AG04450 (cell line): ENCODE measurements around the gene SORT1. TPM values are rescaled to one million over a fixed set of nuclear protein-coding genes. Genes with fewer than 3 reads are reported as not detected.

Experiments used
- CTCF ChIA-PET: fragments of 300-600, 350-600 bp; formaldehyde crosslinking; extraction: SDS; loops from one replicate; lab custom pipeline; 2022; ENCODE audit warnings: antibody characterized with exemption, inconsistent platforms; lab: Charles Lee
- POLR2A ChIA-PET: fragments of 350-600 bp; formaldehyde crosslinking; extraction: SDS; loops from one replicate; lab custom pipeline; 2021; ENCODE audit warnings: antibody characterized with exemption, inconsistent platforms; lab: Yijun Ruan, JAX
- DNase-seq: peaks from one replicate; pipeline ENCODE4 v3.0.0-alpha.2; 2011; ENCODE audit warnings: low read depth, low spot score
- H3K27ac ChIP-seq: one replicate; pipeline ENCODE4 v1.5.1; 2012; ENCODE audit warnings: low read depth, low read length, control low read depth
- H3K27me3 ChIP-seq: one replicate; pipeline ENCODE4 v1.6.0; 2012; ENCODE audit warnings: low read length; ENCODE audit not compliant: control insufficient read depth, insufficient read depth
- H3K4me3 ChIP-seq: 2 replicates; pipeline ENCODE4 v1.5.1; 2011; ENCODE audit warnings: mild to moderate bottlenecking, low read depth, low read length, control low read depth
- H3K9me3 ChIP-seq: 2 replicates; pipeline ENCODE4 v1.5.1; 2012; ENCODE audit warnings: low read length; ENCODE audit not compliant: control insufficient read depth, insufficient read depth
- polyA plus RNA-seq: library from polyadenylated mRNA; depleted of rRNA; stranded (reverse); fragments of >200 nt; gene quantifications from 2 replicates; pipeline ENCODE4 v1.2.3, GENCODE V29; 2011; rRNA removed
- TF ChIP-seq, protein P1 (sequence below): IDR thresholded peaks from 2 replicates; pipeline ENCODE4 v1.5.1; 2011; ENCODE audit warnings: low read depth, low read length, control low read depth, inconsistent platforms

Gene SORT1
- polyA plus RNA-seq, 1 experiment, result 42.8 TPM

DNA sequence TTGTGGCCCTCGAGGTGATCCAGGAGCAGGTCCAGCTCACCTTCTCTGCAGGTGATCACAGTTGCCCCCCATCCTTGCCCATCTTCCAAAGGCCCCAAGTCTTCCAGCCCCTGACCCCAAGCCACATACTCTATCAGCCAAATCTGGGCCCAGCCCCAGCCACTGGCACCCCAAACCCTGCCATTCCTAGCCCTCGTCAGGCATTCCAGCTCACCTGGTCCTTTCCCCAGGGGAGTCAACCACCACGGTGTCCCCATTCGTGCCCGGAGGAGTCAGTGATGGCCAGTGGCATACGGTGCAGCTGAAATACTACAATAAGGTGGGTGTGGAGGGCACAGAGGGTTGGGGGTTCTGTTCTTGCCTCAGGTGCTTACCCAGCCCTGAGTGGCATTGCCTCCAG, 136.1 kb downstream of the SORT1 start:
- TF ChIP-seq, protein P1, sequence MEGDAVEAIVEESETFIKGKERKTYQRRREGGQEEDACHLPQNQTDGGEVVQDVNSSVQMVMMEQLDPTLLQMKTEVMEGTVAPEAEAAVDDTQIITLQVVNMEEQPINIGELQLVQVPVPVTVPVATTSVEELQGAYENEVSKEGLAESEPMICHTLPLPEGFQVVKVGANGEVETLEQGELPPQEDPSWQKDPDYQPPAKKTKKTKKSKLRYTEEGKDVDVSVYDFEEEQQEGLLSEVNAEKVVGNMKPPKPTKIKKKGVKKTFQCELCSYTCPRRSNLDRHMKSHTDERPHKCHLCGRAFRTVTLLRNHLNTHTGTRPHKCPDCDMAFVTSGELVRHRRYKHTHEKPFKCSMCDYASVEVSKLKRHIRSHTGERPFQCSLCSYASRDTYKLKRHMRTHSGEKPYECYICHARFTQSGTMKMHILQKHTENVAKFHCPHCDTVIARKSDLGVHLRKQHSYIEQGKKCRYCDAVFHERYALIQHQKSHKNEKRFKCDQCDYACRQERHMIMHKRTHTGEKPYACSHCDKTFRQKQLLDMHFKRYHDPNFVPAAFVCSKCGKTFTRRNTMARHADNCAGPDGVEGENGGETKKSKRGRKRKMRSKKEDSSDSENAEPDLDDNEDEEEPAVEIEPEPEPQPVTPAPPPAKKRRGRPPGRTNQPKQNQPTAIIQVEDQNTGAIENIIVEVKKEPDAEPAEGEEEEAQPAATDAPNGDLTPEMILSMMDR, result no peak
- Histone ChIP-seq H3K27ac (no peak overlapping the region), H3K4me3 (no peak overlapping the region), H3K9me3 (no peaks in the 10 kb centered on the region; the same call in 1 of the 2 replicates), H3K27me3 (no peaks in the 10 kb centered on the region)
- POLR2A ChIA-PET, result no interaction called here
- CTCF ChIA-PET, result interaction anchor here (0.6 kb wide), 1 partner anchor 160 kb away, joined by 3 read pairs; no protein-coding TSS in a partner anchor
- no peak for DNase-seq

DNA sequence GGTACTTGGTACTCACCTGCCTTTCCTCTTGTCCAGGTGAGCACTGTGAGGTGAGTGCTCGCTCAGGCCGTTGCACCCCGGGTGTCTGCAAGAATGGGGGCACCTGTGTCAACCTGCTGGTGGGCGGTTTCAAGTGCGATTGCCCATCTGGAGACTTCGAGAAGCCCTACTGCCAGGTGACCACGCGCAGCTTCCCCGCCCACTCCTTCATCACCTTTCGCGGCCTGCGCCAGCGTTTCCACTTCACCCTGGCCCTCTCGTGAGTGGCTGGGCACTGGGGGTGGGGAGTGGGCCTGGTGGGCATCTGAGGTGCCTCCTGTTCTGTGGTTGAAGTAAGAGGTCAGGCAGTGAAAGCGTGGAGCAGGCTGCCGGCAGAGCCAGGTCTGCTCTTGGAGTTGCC, 136.7 kb downstream of the SORT1 start:
- CTCF ChIA-PET, result interaction anchor here (0.6 kb wide), 1 partner anchor 160 kb away, joined by 3 read pairs; no protein-coding TSS in a partner anchor
- Histone ChIP-seq H3K27ac (no peak overlapping the region), H3K9me3 (no peaks in the 10 kb centered on the region; the same call in 1 of the 2 replicates), H3K4me3 (no peak overlapping the region), H3K27me3 (no peaks in the 10 kb centered on the region)
- POLR2A ChIA-PET, result no interaction called here
- DNase-seq, result no peak
- TF ChIP-seq, protein P1, result no peak

DNA sequence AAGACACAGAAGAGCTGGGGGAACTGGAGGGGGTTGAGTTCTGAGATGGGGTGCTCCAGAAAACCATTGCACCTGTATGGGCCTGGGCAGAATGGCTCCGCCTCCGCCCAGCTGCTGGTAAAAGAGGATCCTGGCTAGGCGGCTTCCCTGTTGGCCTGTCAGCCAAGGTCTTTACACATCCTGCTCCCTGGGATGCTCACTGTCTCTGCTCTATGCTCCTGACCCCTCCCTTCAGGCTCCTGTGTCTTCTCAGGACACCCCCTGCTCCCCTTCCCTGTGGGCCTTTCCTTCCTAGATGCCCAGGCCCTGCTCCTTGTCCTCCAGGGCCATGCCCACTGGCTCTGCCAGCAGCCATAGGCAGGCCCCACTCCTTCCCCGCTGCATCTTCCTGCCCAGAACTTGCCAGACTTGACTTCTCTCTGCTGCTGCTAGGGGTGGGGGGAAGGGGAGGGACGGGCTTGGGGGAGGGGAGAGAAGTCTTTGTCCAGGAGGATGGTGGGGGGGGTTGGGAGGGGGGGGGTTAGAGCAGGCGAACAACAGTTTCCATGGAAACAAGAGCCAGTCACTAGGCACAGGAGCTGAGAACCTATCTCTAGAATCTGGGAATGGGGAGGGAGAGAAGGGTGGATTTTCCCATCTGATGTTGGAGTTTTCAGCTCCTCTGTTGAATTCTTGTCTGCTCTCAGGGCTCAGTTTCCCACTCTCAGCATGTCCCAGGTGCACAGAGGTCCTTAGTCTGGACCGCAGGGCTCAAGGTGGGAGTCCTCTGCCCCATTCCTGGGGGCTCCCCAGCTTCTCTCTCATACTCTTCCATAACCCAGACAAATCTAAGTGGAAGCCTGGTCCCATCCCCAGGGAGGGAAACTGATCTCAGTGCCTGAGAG, 137.8 kb downstream of the SORT1 start:
- H3K9me3 ChIP-seq, result no peaks in the 10 kb centered on the region; the same call in 1 of the 2 replicates
- ChIA-PET CTCF (interaction anchor here (1.2 kb wide), 1 partner anchor 272 kb away, joined by 4 read pairs; no protein-coding TSS in a partner anchor), POLR2A (no interaction called here)
- no peak overlapping the region for H3K27ac ChIP-seq
- no peaks in the 10 kb centered on the region for H3K27me3 ChIP-seq
- TF ChIP-seq, protein P1, result no peak
- no peak for DNase-seq
- H3K4me3 ChIP-seq, result no peak overlapping the region

Other genes starting within 250 kb of the SORT1 start
- 301 and 332 TPM in 2 replicates for gene SARS1, start 184.0 kb downstream of the SORT1 start, polyA plus RNA-seq
- gene CELSR2, start 148.4 kb downstream of the SORT1 start, polyA plus RNA-seq, result 1.1 and 1.8 TPM in 2 replicates
- 17.3 and 18.5 TPM in 2 replicates for gene PSRC1, start 114.8 kb downstream of the SORT1 start, polyA plus RNA-seq
- gene MYBPHL, start 90.9 kb downstream of the SORT1 start, polyA plus RNA-seq, result not detected in 2 replicates
- 127 and 151 TPM in 2 replicates for gene PSMA5, start 28.5 kb upstream of the SORT1 start, polyA plus RNA-seq
- gene SYPL2, start 68.6 kb upstream of the SORT1 start, polyA plus RNA-seq, result 0.26 and 0.40 TPM in 2 replicates
- gene ATXN7L2, start 86.0 kb upstream of the SORT1 start, polyA plus RNA-seq, result 1.5 TPM in 2 replicates
- 5.0 and 5.4 TPM in 2 replicates for gene CYB561D1, start 96.2 kb upstream of the SORT1 start, polyA plus RNA-seq
- 1.5 and 2.3 TPM in 2 replicates for gene AMIGO1, start 111.8 kb upstream of the SORT1 start, polyA plus RNA-seq
- gene GPR61, start 142.0 kb upstream of the SORT1 start, polyA plus RNA-seq, result not detected in 2 replicates
- gene GNAI3, start 150.7 kb upstream of the SORT1 start, polyA plus RNA-seq, result 10.2 and 14.8 TPM in 2 replicates
- gene GNAT2, start 221.7 kb upstream of the SORT1 start, polyA plus RNA-seq, result 0.06 TPM in 1 of 2 replicates, not detected in the other
- 35.4 and 54.2 TPM in 2 replicates for gene AMPD2, start 221.9 kb upstream of the SORT1 start, polyA plus RNA-seq